ENCODE results near the gene MOK.

MOK gene

GRCh38 chr14:102239231-102239630 is 65.7 kb downstream of the MOK start:
- Histone ChIP-seq H3K79me2 (ENCODE audit: control insufficient read depth, insufficient read depth, low read length, poor library complexity) (no peaks in the 10 kb centered on the region), H3K27ac (ENCODE audit: low read depth, low read length) (no peak overlapping the region), H3K23ac (ENCODE audit: low read length) (no peak overlapping the region), H3K27me3 (ENCODE audit: insufficient read depth, low read length) (no peaks in the 10 kb centered on the region), H2BK12ac (ENCODE audit: low read length) (no peak overlapping the region), H3K14ac (ENCODE audit: low read length) (no peak overlapping the region), H3K36me3 (ENCODE audit: control insufficient read depth in 1 of 2, insufficient read depth in 2 of 2, low read length in 2 of 2) (no peaks in the 10 kb centered on the region), H4K91ac (ENCODE audit: low read depth, low read length) (no peak overlapping the region), H4K8ac (ENCODE audit: low read depth, low read length) (no peak overlapping the region), H3K79me1 (ENCODE audit: low read length) (no peaks in the 10 kb centered on the region), H2BK120ac (ENCODE audit: insufficient read depth, low read length, poor library complexity) (no peak overlapping the region), H3K4me3 (ENCODE audit: low read depth, low read length) (no peak overlapping the region), H3K4me1 (ENCODE audit: control insufficient read depth in 1 of 2, insufficient read depth in 2 of 2, low read length in 2 of 2) (no peaks in the 10 kb centered on the region), H3K9me3 (ENCODE audit: insufficient read depth, low read depth, low read length) (no peaks in the 10 kb centered on the region), H3K4ac (ENCODE audit: low read depth, low read length) (no peak overlapping the region), H2BK5ac (ENCODE audit: low read depth, low read length, poor library complexity) (no peak overlapping the region), H3K18ac (ENCODE audit: low read length) (no peak overlapping the region), H3K4me2 (ENCODE audit: low read length) (no peak overlapping the region), H2AK5ac (ENCODE audit: low read length) (no peak overlapping the region), H3K9ac (ENCODE audit: low read length) (no peak overlapping the region), H4K12ac (ENCODE audit: low read depth, low read length) (no peak overlapping the region), H2AFZ (ENCODE audit: insufficient read depth, low read length, poor library complexity) (no peak overlapping the region)
- no CpG with 5 or more reads among the region's 4 CpGs for WGBS (ENCODE audit: extremely low coverage, insufficient coverage, insufficient read length)
- DNase-seq: no peak

GRCh38 chr14:102238766-102239165 is 66.2 kb downstream of the MOK start:
- Histone ChIP-seq H3K79me2 (ENCODE audit: control insufficient read depth, insufficient read depth, low read length, poor library complexity) (no peaks in the 10 kb centered on the region), H3K9me3 (ENCODE audit: insufficient read depth, low read depth, low read length) (no peaks in the 10 kb centered on the region), H3K18ac (ENCODE audit: low read length) (no peak overlapping the region), H3K27ac (ENCODE audit: low read depth, low read length) (no peak overlapping the region), H3K79me1 (ENCODE audit: low read length) (no peaks in the 10 kb centered on the region), H3K4ac (ENCODE audit: low read depth, low read length) (no peak overlapping the region), H3K4me2 (ENCODE audit: low read length) (no peak overlapping the region), H2BK5ac (ENCODE audit: low read depth, low read length, poor library complexity) (no peak overlapping the region), H4K8ac (ENCODE audit: low read depth, low read length) (no peak overlapping the region), H3K27me3 (ENCODE audit: insufficient read depth, low read length) (no peaks in the 10 kb centered on the region), H3K4me3 (ENCODE audit: low read depth, low read length) (no peak overlapping the region), H2BK12ac (ENCODE audit: low read length) (no peak overlapping the region), H3K23ac (ENCODE audit: low read length) (no peak overlapping the region), H4K91ac (ENCODE audit: low read depth, low read length) (no peak overlapping the region), H3K4me1 (ENCODE audit: control insufficient read depth in 1 of 2, insufficient read depth in 2 of 2, low read length in 2 of 2) (no peaks in the 10 kb centered on the region), H2BK120ac (ENCODE audit: insufficient read depth, low read length, poor library complexity) (no peak overlapping the region), H3K14ac (ENCODE audit: low read length) (no peak overlapping the region), H2AK5ac (ENCODE audit: low read length) (no peak overlapping the region), H3K9ac (ENCODE audit: low read length) (no peak overlapping the region), H3K36me3 (ENCODE audit: control insufficient read depth in 1 of 2, insufficient read depth in 2 of 2, low read length in 2 of 2) (no peaks in the 10 kb centered on the region), H4K12ac (ENCODE audit: low read depth, low read length) (no peak overlapping the region), H2AFZ (ENCODE audit: insufficient read depth, low read length, poor library complexity) (no peak overlapping the region)
- WGBS (ENCODE audit: extremely low coverage, insufficient coverage, insufficient read length): no CpG with 5 or more reads among the region's 3 CpGs
- no peak for DNase-seq

GRCh38 chr14:102238131-102238530 is 66.8 kb downstream of the MOK start:
- no peak overlapping the region for H3K27ac ChIP-seq (ENCODE audit: low read depth, low read length)
- H2BK5ac ChIP-seq (ENCODE audit: low read depth, low read length, poor library complexity): no peak overlapping the region
- no peaks in the 10 kb centered on the region for H3K36me3 ChIP-seq (ENCODE audit: control insufficient read depth in 1 of 2, insufficient read depth in 2 of 2, low read length in 2 of 2)
- H3K4me3 ChIP-seq (ENCODE audit: low read depth, low read length): no peak overlapping the region
- no peak overlapping the region for H3K9ac ChIP-seq (ENCODE audit: low read length)
- H3K79me2 ChIP-seq (ENCODE audit: control insufficient read depth, insufficient read depth, low read length, poor library complexity): no peaks in the 10 kb centered on the region
- no peak overlapping the region for H4K91ac ChIP-seq (ENCODE audit: low read depth, low read length)
- WGBS (ENCODE audit: extremely low coverage, insufficient coverage, insufficient read length): no CpG with 5 or more reads among the region's 4 CpGs
- no peak overlapping the region for H3K18ac ChIP-seq (ENCODE audit: low read length)
- no peak overlapping the region for H2BK120ac ChIP-seq (ENCODE audit: insufficient read depth, low read length, poor library complexity)
- no peak for DNase-seq
- no peaks in the 10 kb centered on the region for H3K4me1 ChIP-seq (ENCODE audit: control insufficient read depth in 1 of 2, insufficient read depth in 2 of 2, low read length in 2 of 2)
- no peak overlapping the region for H2BK12ac ChIP-seq (ENCODE audit: low read length)
- no peak overlapping the region for H3K4me2 ChIP-seq (ENCODE audit: low read length)
- no peak overlapping the region for H2AFZ ChIP-seq (ENCODE audit: insufficient read depth, low read length, poor library complexity)
- no peaks in the 10 kb centered on the region for H3K9me3 ChIP-seq (ENCODE audit: insufficient read depth, low read depth, low read length)
- H4K12ac ChIP-seq (ENCODE audit: low read depth, low read length): no peak overlapping the region
- H3K79me1 ChIP-seq (ENCODE audit: low read length): no peaks in the 10 kb centered on the region
- H3K23ac ChIP-seq (ENCODE audit: low read length): no peak overlapping the region
- no peak overlapping the region for H4K8ac ChIP-seq (ENCODE audit: low read depth, low read length)
- H3K27me3 ChIP-seq (ENCODE audit: insufficient read depth, low read length): no peaks in the 10 kb centered on the region
- H3K4ac ChIP-seq (ENCODE audit: low read depth, low read length): no peak overlapping the region
- H2AK5ac ChIP-seq (ENCODE audit: low read length): no peak overlapping the region
- H3K14ac ChIP-seq (ENCODE audit: low read length): no peak overlapping the region

- H3K23ac ChIP-seq (ENCODE audit: low read length): no peak overlapping the region
- no peaks in the 10 kb centered on the region for H3K27me3 ChIP-seq (ENCODE audit: insufficient read depth, low read length)
- no peak overlapping the region for H2AFZ ChIP-seq (ENCODE audit: insufficient read depth, low read length, poor library complexity)
- no peaks in the 10 kb centered on the region for H3K36me3 ChIP-seq (ENCODE audit: control insufficient read depth in 1 of 2, insufficient read depth in 2 of 2, low read length in 2 of 2)
- H4K12ac ChIP-seq (ENCODE audit: low read depth, low read length): no peak overlapping the region
- no peak overlapping the region for H3K4ac ChIP-seq (ENCODE audit: low read depth, low read length)
- no peak overlapping the region for H2BK5ac ChIP-seq (ENCODE audit: low read depth, low read length, poor library complexity)
- no peak overlapping the region for H3K18ac ChIP-seq (ENCODE audit: low read length)
- no peaks in the 10 kb centered on the region for H3K79me1 ChIP-seq (ENCODE audit: low read length)
- WGBS (ENCODE audit: extremely low coverage, insufficient coverage, insufficient read length): no CpG with 5 or more reads among the region's 12 CpGs
- no peaks in the 10 kb centered on the region for H3K4me1 ChIP-seq (ENCODE audit: control insufficient read depth in 1 of 2, insufficient read depth in 2 of 2, low read length in 2 of 2)
- no peak overlapping the region for H3K14ac ChIP-seq (ENCODE audit: low read length)
- no peak overlapping the region for H3K4me2 ChIP-seq (ENCODE audit: low read length)
- no peak overlapping the region for H2BK120ac ChIP-seq (ENCODE audit: insufficient read depth, low read length, poor library complexity)
- no peak overlapping the region for H3K27ac ChIP-seq (ENCODE audit: low read depth, low read length)
- no peaks in the 10 kb centered on the region for H3K79me2 ChIP-seq (ENCODE audit: control insufficient read depth, insufficient read depth, low read length, poor library complexity)
- H2AK5ac ChIP-seq (ENCODE audit: low read length): no peak overlapping the region
- H4K91ac ChIP-seq (ENCODE audit: low read depth, low read length): no peak overlapping the region
- H3K4me3 ChIP-seq (ENCODE audit: low read depth, low read length): no peak overlapping the region
- no peak overlapping the region for H2BK12ac ChIP-seq (ENCODE audit: low read length)
- no peak for DNase-seq
- H4K8ac ChIP-seq (ENCODE audit: low read depth, low read length): no peak overlapping the region
- peaks cover 1% of the 10 kb centered on the region for H3K9me3 ChIP-seq (ENCODE audit: insufficient read depth, low read depth, low read length)
- H3K9ac ChIP-seq (ENCODE audit: low read length): no peak overlapping the region
These were observed 68.9 kb downstream of the MOK start for GRCh38 chr14:102236026-102236425.

All from trophoblast cell (in vitro differentiated cells and primary cell).